GM18508 (cell line): ENCODE measurements around the gene BCAR1.

Experiments
- ATAC-seq: cut with Tn5 transposase; IDR thresholded peaks from one replicate; pipeline ENCODE4 v1.9.1; 2021; ENCODE audit warnings: moderate number of reproducible peaks; ENCODE audit not compliant: insufficient read depth, unreplicated experiment

BCAR1 gene

GRCh38 chr16:75188832-75189477 lies 62.5 kb downstream of the BCAR1 start:
- ATAC-seq, result no peak

- no peak for ATAC-seq
Measured at GRCh38 chr16:75181630-75182029, 69.8 kb downstream of the BCAR1 start.

GRCh38 chr16:75179208-75179607 lies 72.2 kb downstream of the BCAR1 start:
- ATAC-seq, result no peak
